OCI-LY1 (cell line): ENCODE data around the gene ZNF232.
"Not testable (repeated sequence)": the region's sequence is repeated elsewhere in the genome, so short reads cannot be mapped to it uniquely, and the experiment has no call there.

Source experiments
- H2AFZ ChIP-seq: fragments of 200-600 bp; sonication (generic), shearing (Covaris generic); 2 replicates; pipeline ENCODE4 v1.6.0; 2014; ENCODE audit warnings: antibody characterized with exemption, mild to moderate bottlenecking, low read length
- H3F3A ChIP-seq: fragments of 200-600 bp; sonication (generic), shearing (Covaris generic); 2 replicates; pipeline ENCODE4 v1.6.0; 2014; ENCODE audit warnings: mild to moderate bottlenecking, antibody characterized with exemption, low read length, moderate library complexity; ENCODE audit not compliant: insufficient read depth
- H3K27ac ChIP-seq: fragments of 200-600 bp; sonication (generic); 2 replicates; pipeline ENCODE4 v1.5.1; 2014; ENCODE audit warnings: low read length, mixed run types, mild to moderate bottlenecking, low read depth; ENCODE audit not compliant: poor library complexity, severe bottlenecking
- H3K27me3 ChIP-seq: fragments of 200-600 bp; sonication (generic); 2 replicates; pipeline ENCODE4 v1.6.0; 2014; ENCODE audit warnings: antibody characterized with exemption, mild to moderate bottlenecking, low read length, moderate library complexity; ENCODE audit not compliant: insufficient read depth
- H3K36me3 ChIP-seq: fragments of 200-600 bp; sonication (generic); 2 replicates; pipeline ENCODE4 v1.6.1; 2014; ENCODE audit warnings: mild to moderate bottlenecking, antibody characterized with exemption, low read length, moderate library complexity, mixed read lengths; ENCODE audit not compliant: insufficient read depth
- H3K4me1 ChIP-seq: fragments of 200-600 bp; sonication (generic); 2 replicates; pipeline ENCODE4 v1.5.1; 2014; ENCODE audit warnings: mild to moderate bottlenecking, low read length, moderate library complexity; ENCODE audit not compliant: insufficient read depth, severe bottlenecking
- H3K4me2 ChIP-seq: fragments of 200-600 bp; sonication (generic), shearing (Covaris generic); 2 replicates; pipeline ENCODE4 v1.6.1; 2014; ENCODE audit warnings: low read length
- H3K4me3 ChIP-seq: fragments of 200-600 bp; sonication (generic); 2 replicates; pipeline ENCODE4 v1.5.1; 2014; ENCODE audit warnings: low read length, low read depth, mild to moderate bottlenecking, mixed read lengths; ENCODE audit not compliant: poor library complexity, severe bottlenecking
- H3K79me2 ChIP-seq: fragments of 200-600 bp; shearing (Covaris generic); 2 replicates; pipeline ENCODE4 v1.6.1; 2016; ENCODE audit warnings: mixed run types, low read length, mixed read lengths; ENCODE audit not compliant: insufficient read depth
- H3K9ac ChIP-seq: fragments of 200-600 bp; sonication (generic), shearing (Covaris generic); 2 replicates; pipeline ENCODE4 v1.6.1; 2014; ENCODE audit warnings: mild to moderate bottlenecking, low read length, mixed read lengths
- H3K9me2 ChIP-seq: fragments of 200-600 bp; sonication (generic), shearing (Covaris generic); 2 replicates; pipeline ENCODE4 v1.6.1; 2014; ENCODE audit warnings: low read depth, mild to moderate bottlenecking, low read length, mixed read lengths
- H3K9me3 ChIP-seq: fragments of 200-600 bp; shearing (Covaris generic); 2 replicates; pipeline ENCODE4 v1.6.1; 2014; ENCODE audit warnings: low read length, mixed read lengths
- H4K20me1 ChIP-seq: fragments of 200-600 bp; sonication (generic), shearing (Covaris generic); 2 replicates; pipeline ENCODE4 v1.6.0; 2016; ENCODE audit warnings: mild to moderate bottlenecking, low read length; ENCODE audit not compliant: insufficient read depth
- EZH2 ChIP-seq: fragments of 200-600 bp; sonication (generic), shearing (Covaris generic); IDR thresholded peaks from 2 replicates; pipeline ENCODE4 v1.8.0; 2017; ENCODE audit warnings: borderline replicate concordance, mixed run types, mild to moderate bottlenecking, antibody characterized with exemption, low read length, moderate library complexity, mixed read lengths
- TF ChIP-seq, protein P1 (sequence below): fragments of 200-600 bp; sonication (generic), shearing (Covaris generic); IDR thresholded peaks from 2 replicates; pipeline ENCODE4 v1.5.1; 2017; ENCODE audit warnings: mild to moderate bottlenecking, antibody characterized with exemption, low read length, moderate library complexity, mixed read lengths

Gene ZNF232

DNA sequence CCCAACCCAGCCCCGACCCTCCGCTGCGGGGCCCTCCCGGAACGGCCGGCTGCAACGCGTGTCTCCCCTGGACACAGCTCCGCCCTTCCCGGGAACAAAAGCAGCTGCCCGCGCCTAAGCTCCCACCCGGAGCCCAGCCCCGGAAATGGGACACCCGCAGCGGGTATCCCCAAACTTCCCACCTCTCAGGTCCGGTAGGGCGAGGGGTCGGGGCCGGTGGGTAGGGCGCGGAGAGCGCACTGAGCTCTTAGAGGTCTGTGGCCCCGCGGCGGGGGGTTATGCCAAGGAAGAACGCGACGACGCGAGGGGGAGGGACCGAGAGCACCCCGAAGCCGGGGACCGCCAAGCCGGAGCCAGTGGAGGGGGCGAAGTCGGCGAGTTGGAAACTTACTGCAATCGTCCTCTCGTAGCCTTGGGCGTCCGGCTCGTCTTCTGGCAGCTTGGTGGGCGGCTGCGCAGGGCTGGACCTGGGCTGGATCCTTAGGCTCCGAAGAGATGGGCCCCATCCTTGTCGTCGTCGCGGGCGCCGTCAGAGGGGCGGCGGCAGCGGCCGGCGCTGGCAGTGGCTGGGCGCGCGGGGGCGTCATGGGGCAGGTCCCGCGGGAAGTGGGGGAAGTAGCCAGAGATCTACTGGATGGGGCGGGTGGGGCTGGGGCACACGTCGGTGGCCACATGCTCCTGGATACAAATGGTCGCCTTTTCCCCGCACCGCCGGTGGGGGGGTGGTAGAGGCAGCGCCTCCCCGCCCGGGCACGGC is 11.1 kb upstream of the ZNF232 start:
- Histone ChIP-seq H3K9me3 (no peaks in the 10 kb centered on the region), H3K36me3 (no peaks in the 10 kb centered on the region), H3K27me3 (no peaks in the 10 kb centered on the region; the same call in 1 of the 2 replicates), H3K4me2 (no peak overlapping the region), H2AFZ (no peak overlapping the region), H3K9ac (no peak overlapping the region), H3K9me2 (no peaks in the 10 kb centered on the region), H3F3A (no peaks in the 10 kb centered on the region), H3K4me3 (no peak overlapping the region), H3K27ac (no peak overlapping the region), H3K4me1 (no peaks in the 10 kb centered on the region), H4K20me1 (no peaks in the 10 kb centered on the region), H3K79me2 (no peaks in the 10 kb centered on the region)
- TF ChIP-seq EZH2: no peak
- TF ChIP-seq, protein P1, sequence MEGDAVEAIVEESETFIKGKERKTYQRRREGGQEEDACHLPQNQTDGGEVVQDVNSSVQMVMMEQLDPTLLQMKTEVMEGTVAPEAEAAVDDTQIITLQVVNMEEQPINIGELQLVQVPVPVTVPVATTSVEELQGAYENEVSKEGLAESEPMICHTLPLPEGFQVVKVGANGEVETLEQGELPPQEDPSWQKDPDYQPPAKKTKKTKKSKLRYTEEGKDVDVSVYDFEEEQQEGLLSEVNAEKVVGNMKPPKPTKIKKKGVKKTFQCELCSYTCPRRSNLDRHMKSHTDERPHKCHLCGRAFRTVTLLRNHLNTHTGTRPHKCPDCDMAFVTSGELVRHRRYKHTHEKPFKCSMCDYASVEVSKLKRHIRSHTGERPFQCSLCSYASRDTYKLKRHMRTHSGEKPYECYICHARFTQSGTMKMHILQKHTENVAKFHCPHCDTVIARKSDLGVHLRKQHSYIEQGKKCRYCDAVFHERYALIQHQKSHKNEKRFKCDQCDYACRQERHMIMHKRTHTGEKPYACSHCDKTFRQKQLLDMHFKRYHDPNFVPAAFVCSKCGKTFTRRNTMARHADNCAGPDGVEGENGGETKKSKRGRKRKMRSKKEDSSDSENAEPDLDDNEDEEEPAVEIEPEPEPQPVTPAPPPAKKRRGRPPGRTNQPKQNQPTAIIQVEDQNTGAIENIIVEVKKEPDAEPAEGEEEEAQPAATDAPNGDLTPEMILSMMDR: no peak

DNA sequence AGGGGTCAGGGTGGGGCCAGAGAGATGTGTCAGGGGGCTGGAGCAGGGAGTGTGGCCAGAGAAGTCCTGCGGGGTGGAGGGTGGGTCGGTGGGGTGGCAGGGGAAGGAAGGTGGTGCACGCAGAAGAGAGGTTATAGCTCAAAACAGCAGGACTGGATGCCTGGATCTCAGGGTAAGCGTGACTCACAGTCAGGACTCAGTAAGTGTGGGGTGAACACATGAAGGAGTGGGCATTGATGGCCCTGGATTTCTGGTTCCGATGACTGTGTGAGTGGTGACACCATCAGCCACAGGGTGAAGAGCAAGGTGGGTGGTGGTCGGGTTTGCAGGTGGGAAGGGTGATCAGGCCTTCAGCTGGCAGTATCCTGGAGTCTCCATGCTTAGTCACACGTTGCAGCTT is 10.4 kb upstream of the ZNF232 start:
- not testable (repeated sequence) for H3K9ac ChIP-seq, H3K4me2 ChIP-seq, H3K4me3 ChIP-seq

DNA sequence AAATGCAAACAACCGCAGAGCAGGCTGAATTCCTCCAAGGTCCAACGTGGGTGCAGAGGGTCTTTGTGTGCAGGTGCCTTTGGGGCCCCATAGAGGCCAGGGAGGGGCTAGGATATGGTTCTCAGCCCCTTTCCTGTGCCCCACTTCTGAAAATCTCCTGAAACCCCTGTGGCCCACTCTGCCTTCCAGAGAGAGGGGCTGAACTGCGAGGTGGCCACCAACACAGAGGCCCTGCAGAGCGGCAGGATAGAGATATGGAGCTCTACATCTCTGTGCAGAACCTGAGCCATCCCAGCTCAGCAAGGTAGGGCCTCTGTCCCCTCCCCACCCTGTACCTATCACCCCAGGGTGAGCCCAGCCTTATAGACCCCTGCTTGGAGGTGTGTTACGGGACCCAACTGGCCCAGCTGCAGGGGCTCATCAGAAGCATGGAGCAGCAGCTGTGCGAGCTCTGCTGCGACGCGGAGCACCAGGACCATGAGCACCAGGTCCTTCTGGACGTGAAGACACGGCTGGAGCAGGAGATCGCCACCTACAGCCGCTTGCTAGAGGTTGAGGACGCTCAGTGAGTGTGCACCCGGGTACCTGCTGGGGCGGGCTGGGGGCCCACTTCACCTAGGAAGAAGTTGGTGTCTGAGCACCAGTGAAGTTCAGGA is 9.6 kb upstream of the ZNF232 start:
- Histone ChIP-seq H3K4me1 (no peaks in the 10 kb centered on the region), H3K27me3 (no peaks in the 10 kb centered on the region; the same call in 1 of the 2 replicates), H3K9me2 (no peaks in the 10 kb centered on the region), H3K79me2 (no peaks in the 10 kb centered on the region), H3K36me3 (no peaks in the 10 kb centered on the region), H2AFZ (no peak overlapping the region), H3F3A (no peaks in the 10 kb centered on the region), H3K27ac (no peak overlapping the region), H3K4me3 (no peak overlapping the region), H3K9ac (no peak overlapping the region), H4K20me1 (no peaks in the 10 kb centered on the region), H3K4me2 (no peak overlapping the region), H3K9me3 (no peaks in the 10 kb centered on the region)
- TF ChIP-seq, protein P1: no peak
- no peak for TF ChIP-seq EZH2

More for the DNA sequence above, 10.4 kb upstream of the ZNF232 start:
- not testable (repeated sequence) for H3K79me2 ChIP-seq, H2AFZ ChIP-seq, H4K20me1 ChIP-seq, H3K36me3 ChIP-seq, H3K4me1 ChIP-seq, H3K27me3 ChIP-seq, H3K27ac ChIP-seq, H3F3A ChIP-seq, H3K9me3 ChIP-seq, H3K9me2 ChIP-seq

DNA sequence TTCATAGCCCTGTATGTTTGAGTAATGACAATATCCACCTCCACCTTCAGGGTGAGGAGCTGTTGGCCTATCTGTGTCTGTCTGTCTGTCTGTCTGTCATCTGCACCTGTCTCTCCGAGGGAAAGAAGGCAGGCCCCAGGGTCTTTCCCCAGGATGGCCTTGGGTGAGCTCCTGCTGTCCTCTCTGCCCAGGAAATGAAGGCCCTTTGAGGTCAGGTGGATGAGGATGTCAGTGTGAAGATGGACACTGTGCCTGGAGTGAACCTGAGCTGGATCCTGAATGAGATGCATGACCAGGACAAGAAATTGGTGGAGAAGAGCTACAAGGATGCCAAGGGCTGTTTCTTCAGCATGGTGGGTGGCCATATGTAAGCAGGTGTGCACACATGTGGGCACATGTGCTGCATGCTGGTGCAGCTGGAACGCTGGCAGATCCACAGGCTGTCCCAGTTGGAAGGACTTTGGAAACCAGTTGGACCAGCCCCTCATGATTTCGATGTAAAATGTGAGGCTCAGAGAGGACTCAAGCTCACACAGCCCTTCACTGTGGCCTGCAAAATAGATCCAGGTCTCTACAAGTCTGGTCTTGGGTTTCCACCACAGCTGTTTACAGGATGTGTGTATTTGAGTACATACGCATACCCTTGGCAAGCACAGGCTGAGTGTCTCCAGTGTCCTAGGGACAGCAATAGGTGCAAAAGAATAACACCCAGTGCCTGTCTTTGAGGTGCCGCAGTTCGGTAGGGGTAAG is 8.9 kb upstream of the ZNF232 start:
- H3K27ac ChIP-seq, H3K4me1 ChIP-seq, H3K36me3 ChIP-seq, H3K4me2 ChIP-seq, H3K27me3 ChIP-seq, H3F3A ChIP-seq, H3K9me3 ChIP-seq, H3K4me3 ChIP-seq, H4K20me1 ChIP-seq, H2AFZ ChIP-seq, H3K79me2 ChIP-seq, H3K9ac ChIP-seq, H3K9me2 ChIP-seq: not testable (repeated sequence)
